GM18507 (cell line): Measurements from ENCODE around the gene C15orf40.

Source experiments
- DNase-seq: peaks from one replicate; pipeline ENCODE4 v3.0.0; 2011; ENCODE audit warnings: low read depth; ENCODE audit not compliant: insufficient read length; ENCODE audit errors: extremely low spot score
- FAIRE-seq: peaks from 2 replicates; lab custom pipeline; 2011; peaks lifted over from hg19 to GRCh38; lab: Jason Lieb, UNC

C15orf40 gene

DNA sequence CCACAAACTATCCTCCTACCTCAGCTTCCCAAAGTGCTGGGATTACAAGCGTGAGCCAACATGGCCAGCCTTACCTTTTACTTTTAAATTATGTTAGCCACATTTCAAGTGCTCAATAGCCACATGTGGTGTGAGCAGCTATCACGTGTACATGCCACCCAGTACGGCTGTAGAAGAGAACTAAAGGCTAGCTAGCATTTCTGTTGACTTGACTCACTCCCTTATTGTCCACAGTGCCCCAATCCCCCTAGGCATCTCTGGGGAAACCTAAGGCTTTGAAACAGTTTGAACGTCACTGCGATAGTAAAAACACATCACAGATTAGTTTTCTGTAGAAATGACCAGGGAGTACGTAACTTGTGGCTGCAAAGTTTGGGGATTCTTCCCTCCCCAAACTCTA, 12.0 kb downstream of the C15orf40 start:
- no peak for FAIRE-seq
- DNase-seq, result no peak

DNA sequence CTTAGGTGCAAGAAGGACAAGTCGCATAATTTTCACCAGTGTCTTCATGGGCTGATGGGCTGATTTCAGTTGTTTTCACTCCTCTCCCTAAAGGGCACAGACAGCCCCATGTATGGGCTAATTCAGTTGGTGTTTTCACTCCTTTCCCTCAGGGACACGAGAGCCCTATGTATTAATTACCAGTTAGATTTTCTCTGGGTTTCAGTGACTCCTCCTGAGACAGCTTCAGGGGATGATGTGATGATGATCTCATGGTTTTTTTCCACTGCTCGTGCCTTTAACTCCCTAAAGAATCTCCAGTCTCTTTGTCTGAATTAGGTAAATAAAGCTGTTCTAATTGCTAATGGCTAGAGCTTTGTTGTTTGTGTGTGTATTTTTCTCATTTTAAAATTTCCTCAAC, 15.5 kb downstream of the C15orf40 start:
- no peak for DNase-seq

DNA sequence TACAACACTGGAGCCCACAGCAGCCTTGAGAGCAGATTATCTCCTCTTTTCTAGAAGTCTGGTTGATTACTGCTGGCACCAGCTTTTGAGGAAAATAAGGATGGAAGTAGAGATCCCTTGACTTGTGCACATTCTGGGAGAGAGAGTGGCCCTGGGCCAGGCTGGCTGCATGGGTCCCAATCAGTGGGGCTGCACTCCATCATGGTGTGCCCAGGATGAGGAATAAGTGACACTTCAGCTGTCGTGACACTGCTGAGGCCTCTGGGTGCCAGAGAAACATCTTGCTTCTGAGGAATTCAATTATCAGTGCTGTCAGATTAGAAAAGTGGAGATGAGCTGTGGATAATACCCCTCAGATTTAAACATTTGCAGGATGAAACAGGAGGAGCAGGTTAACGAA, 16.4 kb downstream of the C15orf40 start:
- no peak for FAIRE-seq

More for the DNA sequence above, 15.5 kb downstream of the C15orf40 start:
- FAIRE-seq, result no peak

DNA sequence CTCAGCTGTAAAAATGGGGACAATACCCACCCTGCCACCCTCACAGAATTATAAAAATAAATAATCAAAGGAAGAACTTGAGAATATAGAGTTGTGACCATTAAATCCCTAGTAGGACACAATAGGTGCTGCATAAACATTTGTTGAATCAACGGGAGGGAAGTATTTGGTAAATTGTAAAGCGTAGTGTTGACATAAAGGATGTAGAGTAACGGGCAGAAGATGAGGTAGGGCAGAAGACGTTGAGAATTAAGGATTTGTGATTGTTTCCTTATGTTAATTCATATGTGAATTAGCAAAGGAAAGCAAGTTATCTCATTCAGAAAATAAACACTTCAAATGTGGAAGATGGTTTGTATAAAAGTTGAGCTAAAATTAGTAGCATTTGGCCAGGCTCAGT, 18.3 kb downstream of the C15orf40 start:
- DNase-seq (no peak), FAIRE-seq (no peak)

More for the DNA sequence above, 16.4 kb downstream of the C15orf40 start:
- DNase-seq, result no peak

DNA sequence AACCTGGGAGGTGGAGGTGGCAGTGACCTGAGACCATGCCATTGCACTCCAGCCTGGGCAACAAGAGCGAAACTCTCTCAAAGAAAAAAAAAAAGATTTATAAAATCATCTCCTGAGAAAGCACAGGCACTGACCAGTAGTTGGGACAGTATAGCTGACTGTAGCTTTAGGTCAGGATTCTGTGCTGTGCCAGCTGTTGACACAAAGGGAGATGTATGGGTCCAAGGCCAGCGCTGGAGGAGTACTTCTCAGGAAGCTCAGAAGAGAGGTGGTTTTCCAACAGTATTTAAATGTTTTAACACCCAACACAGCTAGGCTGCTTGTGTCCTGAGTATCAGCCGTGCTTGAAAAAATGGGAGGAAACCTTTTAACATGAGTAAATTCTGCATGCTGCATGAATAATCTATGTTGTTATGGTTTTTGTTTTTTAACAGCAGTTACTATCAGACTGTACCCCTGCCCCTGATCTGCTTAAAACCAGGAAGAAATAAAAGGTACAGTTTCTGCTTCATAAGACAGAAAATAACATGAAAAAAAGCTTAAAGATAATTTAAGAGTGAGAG, 18.9 kb downstream of the C15orf40 start:
- no peak for FAIRE-seq
- no peak for DNase-seq

DNA sequence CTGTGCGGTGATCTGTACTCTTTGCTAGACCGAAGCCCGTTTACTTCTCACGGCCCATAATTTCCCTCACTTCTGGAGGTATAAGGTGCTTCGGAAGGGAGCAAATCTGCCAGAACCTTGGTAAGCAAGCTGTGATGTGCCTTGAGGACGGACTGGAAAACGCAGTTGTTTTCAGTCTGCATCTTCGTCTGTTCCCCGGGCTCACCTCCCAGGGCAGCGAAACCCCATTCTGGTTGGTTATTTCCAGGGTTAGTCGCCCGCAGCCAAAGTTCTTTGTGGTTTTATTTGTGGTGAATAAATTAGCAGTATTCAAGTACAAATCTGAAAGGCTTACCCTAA, 25.0 kb downstream of the C15orf40 start:
- no peak for FAIRE-seq

DNA sequence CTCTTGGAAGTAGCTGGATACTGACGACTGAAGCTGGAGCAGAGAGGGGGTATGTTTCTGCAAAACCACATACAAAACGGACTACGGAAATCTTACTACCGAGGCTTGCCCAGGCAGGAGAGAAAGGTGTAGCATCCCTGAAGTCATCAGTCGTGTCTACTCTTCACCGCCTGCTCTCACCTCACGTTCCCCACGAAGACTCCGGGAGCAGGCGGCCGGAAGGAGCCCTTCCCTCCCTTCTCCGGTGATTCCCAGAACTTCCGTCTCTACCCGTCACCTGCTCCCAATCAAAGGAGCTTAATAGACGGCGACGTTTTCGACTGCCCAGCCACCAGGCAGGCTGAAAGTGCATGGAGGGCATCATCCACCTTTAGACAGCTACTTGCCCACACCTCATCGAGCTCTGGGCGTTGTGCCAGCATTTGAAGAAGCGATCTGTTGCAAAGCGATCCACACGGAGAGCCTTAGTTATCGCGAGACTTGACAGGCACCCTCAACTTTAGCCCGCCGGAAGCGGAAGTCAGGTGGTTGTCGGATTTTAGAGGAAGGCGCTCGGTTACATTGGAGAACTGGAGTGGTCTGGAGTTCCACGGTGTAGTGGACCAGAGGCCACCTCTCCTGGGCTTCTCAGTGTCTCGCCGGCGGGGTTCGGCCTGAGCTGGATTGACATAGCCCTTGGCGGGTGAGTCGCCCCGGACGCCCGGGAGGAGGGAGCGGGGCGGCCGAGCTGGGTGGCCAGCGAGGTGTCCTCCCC, 25.6 kb downstream of the C15orf40 start, which contains the start of gene RAMAC:
RAMAC (plus strand) TSS at position 523 of the 754 bp plus-strand sequence. CDS start 2,809 bp downstream, outside the sequence.
- FAIRE-seq (peak; percentile 94), DNase-seq (peak; percentile 83)

More for the DNA sequence above, 25.0 kb downstream of the C15orf40 start:
- no peak for DNase-seq

DNA sequence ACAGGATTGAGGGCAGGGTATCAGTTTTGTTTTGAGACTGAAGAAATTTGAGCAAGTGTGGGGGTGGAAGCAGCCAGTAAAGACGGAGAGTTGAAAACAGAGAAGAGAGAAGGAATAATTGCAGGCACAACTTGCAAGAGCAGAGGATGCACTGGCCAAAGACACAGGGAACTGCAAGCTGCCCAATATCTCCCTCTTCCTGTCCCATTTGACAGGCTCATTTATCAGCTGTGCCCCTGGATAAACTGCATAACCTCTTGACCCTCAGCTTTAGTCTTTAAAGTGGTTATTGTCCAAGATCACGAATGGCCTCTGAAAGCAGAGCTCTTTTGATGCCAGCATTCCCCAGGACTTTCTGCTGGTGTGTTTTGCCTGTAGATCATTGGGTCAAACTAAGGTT, 30.5 kb downstream of the C15orf40 start:
- DNase-seq (no peak), FAIRE-seq (no peak)

DNA sequence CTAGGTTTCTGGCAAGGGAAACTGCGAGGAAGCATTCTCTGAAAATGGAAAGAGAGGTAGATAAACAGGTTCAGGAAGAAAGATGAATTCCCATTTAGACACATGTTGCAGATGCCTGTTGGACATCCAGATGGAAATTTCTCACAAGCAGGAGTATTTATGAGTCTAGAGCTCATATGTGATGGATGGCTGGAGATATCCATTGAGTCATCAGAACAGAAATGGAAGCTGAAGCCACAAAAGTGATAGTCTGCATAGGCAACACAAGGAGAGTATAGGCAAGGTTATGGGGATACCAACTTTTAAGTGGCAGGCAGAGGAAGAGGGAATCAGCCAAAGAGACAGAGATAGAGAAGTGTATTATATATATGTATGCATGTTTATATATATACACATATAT, 31.7 kb downstream of the C15orf40 start:
- no peak for DNase-seq
- no peak for FAIRE-seq

DNA sequence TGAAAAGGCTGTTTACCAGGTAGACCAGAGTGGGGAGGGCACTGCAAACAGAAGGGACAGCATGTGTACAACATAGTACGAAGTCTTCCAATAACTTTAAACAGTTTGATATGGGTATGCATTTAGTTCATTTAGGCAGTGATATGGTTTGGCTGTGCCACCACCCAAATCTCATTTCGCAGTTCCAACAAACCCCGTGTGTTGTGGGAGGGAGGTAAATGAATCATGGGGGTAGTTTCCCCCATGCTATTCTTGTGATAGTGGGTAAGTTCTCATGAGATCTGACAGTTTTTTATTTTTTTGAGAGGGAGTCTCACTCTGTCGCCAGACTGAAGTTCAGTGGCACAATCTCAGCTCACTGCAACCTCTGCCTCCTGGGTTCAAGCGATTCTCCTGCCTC, 33.0 kb downstream of the C15orf40 start:
- no peak for FAIRE-seq
- no peak for DNase-seq

DNA sequence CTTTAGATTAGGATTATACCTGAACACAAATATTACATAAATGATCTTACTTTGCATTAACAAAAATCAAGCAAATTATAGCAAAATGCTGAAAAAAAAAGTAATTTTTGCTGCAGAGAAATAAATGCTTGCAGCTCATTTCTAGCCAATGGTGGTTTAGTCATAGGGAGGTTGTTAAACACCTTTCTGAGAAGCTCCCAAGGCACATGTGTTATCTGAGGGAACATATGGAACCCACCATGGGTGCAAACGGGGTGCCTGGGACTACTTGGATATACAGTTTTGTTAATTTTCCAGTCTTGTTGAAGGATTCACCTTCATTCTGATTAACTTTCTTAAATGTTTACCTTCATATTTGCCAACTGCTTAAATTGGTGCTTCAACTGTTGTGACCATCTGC, 34.4 kb downstream of the C15orf40 start:
- FAIRE-seq (no peak), DNase-seq (no peak)

DNA sequence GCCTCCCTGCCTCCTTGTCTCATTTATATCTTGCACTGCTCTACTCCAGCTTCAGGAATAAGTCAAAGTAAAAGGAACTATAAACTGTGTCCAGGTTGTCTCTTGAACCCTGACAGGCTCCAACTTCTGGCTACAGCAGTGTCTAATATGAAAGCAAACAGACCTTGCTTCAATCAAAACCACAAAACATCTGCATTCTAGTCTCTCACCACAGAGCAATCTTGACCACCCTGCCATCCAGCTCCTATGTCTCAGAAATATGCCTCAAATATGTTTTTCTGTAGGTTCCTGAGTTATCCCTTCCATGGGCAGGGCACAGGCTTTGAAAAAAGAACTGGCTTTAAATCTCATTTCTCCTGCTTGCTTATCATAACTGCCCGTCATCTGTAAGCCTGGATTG, 38.4 kb downstream of the C15orf40 start:
- no peak for FAIRE-seq
- no peak for DNase-seq

DNA sequence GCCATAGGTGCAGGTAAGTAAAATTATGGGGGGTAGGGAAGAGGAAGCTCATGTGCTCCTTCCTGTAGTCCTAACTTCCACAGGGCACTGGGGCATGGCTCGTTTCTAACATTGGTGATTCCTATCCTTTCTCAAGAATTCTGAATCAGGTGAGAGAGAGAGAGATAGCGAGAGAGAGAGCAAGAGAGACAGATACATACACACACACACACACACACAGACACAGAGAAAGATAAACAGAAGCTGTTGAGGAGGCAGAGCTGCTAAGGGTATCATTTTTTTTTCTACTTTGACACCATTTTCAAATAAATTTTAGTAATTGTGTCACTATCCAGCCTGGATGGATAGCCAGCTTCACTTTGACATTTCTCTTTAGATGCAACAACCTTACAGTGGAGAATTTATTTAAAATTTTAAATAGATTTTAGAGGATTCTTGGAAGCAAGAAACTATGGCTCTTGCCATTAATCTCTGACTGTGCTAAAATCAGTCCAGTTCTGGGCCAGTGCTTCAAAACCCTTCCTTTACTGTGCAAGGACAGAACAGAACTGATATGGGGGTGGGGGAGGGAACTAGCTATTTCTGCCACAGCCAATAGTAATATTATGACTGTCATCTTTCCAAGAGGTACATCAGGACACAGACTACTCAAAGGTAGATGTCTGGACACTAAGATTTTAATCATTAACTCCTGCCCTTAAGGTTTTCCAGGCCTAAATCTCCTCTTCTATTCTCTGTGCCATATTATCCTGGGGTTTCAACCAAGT, 40.0 kb downstream of the C15orf40 start:
- DNase-seq, result no peak
- FAIRE-seq, result no peak

DNA sequence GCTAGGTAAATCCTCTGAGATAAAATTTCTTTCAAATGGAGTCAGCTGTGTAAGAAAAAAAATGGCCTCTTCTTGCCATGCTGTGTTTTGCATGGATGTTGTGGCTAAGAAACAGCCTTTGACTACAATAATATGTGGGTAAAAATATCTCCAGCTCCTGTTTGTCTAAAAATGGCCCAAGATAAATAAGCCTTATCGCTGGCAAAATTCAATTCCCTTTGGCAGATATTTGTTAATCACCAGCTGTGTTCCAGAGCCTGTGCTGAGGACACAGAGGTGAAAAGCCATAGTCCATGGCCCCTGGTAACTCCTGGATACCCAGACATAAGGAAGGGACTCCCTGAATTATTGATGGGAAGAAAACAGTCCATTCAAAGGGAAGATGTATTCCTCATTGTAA, 40.7 kb downstream of the C15orf40 start:
- DNase-seq (no peak), FAIRE-seq (no peak)

DNA sequence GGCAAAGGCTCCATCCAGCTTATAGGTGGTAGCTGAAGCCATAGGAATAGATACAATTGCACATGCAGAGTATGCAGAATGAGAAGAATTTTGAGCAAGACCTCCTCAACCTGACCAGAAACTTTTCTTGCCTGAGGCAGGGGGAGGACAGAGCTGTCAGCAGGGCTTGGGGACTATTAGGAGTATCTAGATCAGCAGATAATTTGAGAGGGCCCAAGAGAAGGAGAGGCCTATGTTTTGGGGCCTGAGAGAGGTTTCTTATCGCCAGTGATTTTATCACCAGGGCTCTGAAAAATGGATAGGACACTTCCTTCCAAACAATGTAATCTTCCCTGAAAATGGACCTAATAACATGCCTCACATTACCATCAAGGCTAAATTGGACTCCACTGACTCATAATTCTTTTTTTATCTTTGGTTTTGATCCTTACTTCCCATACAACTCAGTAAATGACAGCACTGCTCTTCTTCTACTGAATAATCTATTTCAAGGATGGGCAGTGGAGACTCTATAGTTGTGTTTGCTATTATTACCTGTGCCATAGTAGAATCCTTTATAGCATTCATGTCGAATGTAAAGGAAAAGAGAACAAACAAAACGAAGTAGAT, 41.3 kb downstream of the C15orf40 start:
- FAIRE-seq, result no peak
- DNase-seq, result no peak

DNA sequence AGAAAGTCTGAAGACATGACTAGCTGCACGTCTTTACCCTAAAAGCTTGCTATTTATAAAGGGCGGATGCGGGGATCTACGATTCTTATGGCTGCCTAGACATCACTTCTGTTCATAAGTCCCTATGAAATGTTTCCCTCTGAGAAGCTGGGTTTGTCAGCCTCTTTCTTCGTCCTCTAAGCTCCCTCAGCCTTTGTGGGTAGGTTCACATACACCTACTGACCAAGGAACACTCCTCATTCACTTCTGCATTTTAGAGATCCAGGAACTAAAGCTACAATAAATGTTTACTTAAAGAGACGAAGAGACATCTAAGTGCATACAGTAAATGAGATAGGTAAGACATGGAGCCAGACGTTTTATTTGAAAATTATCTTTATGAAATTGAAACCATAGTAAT, 42.1 kb downstream of the C15orf40 start:
- FAIRE-seq (no peak), DNase-seq (no peak)

DNA sequence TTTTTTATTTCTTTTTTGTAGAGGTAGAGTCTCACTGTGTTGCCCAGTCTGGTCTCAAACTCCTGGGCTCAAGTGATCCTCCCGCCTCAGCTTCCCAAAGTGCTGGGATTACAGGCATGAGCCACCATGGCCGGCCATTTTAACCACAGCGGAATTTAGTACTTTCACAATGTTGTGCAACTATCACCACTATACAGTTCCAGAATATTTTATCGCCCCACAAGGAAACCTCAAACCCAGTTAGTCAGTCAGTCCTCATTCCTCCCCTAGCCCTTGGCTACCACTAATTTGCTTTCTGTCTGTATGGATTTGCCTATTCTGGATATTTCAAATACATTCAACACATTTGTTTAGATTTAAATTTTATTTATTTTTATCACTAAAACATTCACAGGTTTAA, 43.4 kb downstream of the C15orf40 start:
- FAIRE-seq (no peak), DNase-seq (no peak)

DNA sequence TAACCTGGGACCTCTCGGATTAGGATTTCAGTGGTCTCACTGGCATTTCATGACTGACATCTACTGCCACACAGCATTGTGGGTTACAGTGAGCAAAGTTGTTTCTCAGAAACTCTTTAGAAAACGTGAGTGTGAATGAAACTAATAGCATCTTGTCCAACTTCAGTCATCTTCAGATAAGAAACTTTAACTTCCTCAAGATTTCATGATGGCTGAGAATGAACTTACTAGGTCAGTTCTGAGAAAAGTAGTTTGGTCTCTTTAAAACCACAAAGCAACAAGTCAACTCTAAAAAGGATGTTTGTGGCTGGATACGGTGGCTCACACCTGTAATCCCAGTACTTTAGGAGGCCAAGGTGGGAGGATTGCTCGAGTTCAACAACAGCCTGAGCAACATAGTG, 44.8 kb downstream of the C15orf40 start:
- DNase-seq (no peak), FAIRE-seq (peak; percentile 64)

DNA sequence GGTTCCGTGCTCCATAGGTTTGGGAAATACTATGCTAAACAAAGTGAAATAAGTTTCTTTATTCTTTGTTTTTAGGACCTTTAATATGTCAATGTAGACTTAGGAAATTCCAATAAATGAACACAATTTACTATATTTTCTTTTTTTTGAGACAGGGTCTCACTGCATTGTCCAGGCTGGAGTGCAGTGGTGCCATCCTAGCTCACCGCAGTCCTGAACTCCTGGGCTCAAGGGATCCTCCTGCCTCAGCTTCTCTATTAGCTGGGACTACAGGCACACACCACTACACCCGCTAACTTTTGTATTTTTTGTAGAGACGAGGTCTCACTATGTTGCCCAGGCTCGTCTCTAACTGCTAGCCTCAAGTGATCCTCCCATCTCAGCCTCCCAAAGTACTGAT, 46.5 kb downstream of the C15orf40 start:
- no peak for DNase-seq
- no peak for FAIRE-seq
